ENCODE results near the gene BATF.
A peak's percentile ranks its signal among the peaks of the same experiment; 100 is the strongest.

BATF gene

DNA sequence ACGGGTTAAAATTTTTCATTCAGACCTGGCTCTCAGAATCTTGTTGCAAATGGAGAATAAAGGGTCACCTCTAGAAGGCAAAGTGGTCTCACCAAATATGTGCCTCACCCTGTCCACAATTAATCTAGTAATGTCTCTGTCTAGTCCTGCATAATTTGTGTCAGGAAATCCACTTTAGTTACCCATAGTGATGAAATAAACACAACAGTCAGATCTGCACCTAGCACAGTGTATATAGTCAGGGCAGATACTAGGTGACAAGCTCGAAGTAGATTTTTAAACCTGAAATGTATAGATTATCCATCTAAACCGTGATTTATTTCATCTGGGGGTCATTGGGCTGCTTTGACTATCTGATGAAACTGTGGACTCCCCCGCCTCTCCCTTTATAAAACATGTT is 40.2 kb downstream of the BATF start:
- DNase-seq (ENCODE audit: low spot score), result no peak

DNA sequence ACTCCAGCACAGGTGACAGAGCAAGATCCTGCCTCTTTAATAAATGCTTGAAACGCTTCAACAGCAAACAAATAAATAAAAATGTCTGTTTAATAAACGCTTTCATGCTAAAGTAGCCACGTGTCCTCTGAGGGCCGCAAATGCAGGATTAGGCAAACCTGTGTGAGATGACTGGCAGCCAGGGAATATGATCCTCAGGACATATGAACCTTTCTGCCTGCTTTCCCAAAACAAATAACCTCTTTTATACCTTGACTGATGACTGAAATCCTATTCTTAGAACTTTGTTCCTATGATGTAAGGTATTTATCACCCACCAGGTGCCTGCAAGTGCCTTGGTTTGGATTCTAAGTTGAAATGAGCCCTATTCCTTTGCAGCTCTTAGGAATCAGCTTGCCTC is 41.7 kb downstream of the BATF start:
- no peak for DNase-seq (ENCODE audit: low spot score)

DNA sequence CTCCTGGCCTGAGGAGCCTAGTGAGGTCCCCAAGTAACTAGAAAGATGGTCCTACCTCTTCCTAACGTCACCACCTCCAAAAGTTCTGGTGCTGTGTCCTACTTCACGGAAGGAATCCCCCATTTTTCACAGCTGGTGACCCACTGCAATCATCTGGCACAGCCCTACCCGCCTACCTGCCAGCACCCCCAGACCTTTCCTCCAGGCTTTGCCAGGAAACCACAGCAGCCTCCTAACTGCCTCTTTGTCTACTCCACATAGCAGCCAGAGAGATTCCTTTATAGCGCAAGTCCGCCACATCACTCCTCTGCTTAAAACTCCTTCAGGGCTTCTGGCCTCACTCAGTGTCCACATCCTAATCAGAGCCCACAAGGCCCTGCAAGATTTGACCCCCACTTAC is 42.8 kb downstream of the BATF start:
- no peak for DNase-seq (ENCODE audit: low spot score)

DNA sequence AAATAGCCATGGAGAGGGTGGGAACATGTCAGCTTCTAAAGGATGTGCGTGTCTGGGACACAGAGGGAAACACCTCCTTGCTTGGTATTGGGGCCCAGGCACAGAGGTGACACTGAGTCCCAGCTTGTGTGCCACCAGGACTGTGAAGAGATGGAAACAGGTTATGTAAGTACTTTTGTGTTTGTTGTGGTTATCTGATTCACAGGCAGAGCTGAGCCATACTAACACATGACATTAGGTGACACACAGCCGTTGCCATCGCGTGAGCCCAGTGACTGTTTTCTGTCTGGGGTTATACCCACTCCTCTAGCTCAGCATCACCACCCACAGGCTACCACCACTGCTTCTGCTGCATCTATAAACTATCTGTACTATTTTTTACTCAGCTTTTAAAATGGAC is 44.1 kb downstream of the BATF start:
- DNase-seq (ENCODE audit: low spot score), result peak; percentile 20

DNA sequence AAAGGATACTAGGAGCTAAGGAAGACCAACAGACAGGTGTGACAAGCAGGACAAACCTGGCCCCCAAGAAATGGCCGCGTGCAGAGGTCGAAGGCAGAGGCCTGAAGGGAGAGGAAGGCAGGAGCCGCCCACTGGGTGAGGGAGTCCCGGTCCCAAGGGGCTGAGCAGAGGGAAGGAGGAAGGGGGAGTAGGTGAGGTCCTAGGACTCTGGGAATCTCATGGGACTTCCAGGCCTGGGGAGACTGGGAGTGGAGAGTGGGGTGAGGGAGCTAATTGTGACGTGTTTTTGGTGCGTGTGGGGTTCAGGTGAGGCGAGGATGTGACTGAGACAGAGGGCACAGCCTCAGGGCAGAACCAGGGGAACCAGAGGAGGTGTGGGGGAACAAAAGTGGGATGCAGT is 44.5 kb downstream of the BATF start:
- no peak for DNase-seq (ENCODE audit: low spot score)

DNA sequence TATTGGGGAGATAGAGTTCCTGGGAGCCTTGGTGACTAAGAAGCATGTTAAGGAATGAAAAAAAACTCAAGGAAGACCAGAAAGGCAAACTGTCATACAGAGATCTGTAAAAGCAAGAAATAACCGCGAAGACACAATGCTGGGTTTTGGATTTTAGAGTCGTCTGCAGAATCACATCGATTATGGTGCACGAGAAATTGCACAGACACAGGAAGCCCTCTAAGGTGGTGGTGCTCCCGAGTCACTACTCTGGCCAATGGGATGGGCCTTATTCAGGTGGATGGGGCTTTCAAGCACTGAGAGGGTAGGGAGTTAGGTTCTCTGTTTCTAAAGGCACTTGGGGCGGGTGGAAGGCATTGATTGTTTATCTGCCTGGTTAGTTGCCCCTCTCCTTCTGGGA is 45.9 kb downstream of the BATF start:
- DNase-seq (ENCODE audit: low spot score), result no peak

DNA sequence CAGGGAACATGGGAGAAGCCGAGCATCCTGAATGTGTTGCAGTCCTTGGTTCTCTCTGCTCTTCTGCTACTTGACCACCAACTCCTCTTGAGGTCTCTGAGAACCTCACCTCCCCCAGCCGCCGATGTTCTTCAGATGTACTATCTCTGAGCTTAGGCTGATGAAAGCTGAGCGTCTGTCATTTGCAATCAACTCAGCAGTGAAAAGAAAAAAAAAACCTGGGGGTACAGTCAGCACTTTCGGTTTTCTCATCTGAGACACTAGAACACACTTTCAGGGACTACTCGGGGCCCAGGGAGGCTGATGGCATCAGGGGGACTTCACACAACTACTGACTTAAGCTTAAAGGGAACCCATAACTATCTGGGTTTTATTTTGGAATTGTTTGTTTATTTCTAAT is 46.5 kb downstream of the BATF start:
- no peak for DNase-seq (ENCODE audit: low spot score)

DNA sequence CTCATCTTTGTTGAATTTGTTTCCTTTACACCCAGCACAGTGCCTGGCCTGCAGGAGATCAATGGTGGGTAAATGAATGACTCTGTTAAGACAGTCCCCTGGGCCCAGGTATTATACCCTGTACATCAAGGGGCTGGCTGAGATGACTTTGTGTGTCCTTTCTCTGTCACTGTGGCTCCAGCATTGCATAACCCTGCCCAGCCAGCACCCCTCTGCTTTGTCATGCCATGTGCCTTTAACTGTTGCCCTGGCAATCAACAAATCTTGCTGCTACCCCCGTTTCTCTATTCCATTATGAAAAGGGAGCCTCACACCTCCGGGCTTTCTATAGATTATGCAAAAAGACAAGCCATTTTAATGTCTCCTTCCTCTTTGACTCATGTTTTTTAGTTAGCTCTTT is 48.5 kb downstream of the BATF start:
- no peak for DNase-seq (ENCODE audit: low spot score)

DNA sequence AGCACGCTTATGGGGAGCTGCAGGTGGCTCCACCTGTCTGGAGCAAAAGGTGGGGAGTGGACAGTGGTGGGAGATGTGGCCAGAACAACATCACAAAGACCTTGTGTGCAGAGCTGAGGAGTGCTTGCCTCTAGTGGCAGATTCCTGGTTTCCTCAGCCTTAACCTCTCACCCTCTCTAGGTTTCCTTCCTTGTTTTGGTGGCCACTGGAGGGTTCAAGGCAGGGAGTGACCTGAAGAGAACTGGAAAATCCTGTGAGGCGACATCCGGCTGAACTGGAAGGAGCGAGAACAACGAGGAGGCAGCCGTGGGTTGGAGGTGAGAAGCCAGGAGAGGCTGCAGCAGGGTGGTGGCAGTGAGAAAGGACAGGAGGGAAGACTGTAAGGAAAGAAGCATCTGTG is 49.8 kb downstream of the BATF start:
- no peak for DNase-seq (ENCODE audit: low spot score)

DNA sequence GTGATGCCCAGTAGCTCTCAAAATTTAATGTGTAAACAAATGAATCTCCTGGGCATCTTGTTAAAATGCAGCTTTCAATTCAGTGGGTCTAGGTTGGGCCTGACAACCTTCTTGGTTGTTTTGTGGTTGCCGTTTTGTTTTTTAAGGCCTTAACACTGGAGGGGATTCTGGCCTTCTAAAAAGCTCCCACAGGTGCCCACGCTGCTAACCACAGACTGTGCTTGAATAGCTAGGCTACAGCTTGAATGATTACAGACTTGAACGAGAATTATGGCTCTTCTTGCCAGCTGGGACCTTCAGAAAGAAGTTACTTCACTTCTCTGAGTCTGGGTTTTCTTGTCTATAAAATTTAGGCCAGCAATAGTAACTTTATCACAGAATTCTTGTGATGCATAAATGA is 54.8 kb downstream of the BATF start:
- DNase-seq (ENCODE audit: low spot score), result no peak

DNA sequence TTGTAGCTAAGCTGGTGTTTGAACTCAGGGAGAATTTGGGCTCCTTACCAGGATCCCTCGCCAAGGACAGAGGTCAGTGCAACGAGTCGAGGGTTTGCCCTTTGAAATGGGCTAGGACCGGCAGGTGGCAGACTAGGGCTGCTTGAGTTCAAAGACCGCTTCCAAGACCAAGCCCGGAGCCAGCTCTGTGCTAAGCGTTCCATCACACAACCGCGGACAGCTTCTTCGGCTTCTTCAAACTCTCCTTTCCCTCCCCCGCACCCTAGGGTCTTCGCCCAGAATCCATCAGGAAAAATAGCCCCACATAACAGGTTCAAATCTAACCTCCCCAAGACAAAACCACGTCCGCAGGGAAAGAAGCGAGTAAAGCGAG is 55.4 kb downstream of the BATF start:
- DNase-seq (ENCODE audit: low spot score), result peak; percentile 90

DNA sequence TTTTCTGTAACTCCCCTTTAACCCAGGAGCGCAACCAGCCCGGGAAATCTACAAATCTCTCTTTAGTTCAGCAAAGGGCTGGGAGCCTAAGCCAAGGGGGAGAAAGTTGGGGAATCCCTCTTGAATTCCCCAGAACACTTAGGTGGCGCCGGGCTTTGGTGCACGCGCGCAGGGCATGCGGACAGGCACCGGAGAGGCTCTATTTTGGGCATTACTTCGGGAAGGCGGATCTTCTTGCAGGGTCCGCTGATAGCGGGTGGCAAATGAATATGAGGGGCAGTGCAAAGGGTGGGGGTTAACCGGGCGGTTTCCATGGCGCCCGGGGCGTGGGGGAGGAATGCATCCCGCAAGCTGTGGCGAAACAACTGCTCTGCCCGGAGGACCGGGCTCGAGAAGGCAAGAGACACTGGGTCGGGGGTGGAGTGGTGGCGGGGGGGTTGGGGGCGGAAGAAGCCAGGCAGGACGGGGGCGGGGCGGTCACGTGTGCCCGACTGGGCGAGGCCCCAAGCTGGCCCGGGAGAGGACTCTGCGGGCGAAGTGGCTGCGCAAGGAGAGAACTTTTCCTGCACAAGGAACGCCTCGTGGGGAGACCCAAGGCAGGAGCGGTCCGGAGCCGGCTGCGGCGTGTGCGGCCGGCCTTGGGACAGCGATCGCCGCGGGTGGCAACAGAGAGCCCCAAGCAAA is 56.0 kb downstream of the BATF start, which contains the start of gene FLVCR2:
Gene FLVCR2 (plus strand): TSS at position 519 of the 684 bp plus-strand sequence. CDS start 353 bp downstream, outside the sequence.
- DNase-seq (ENCODE audit: low spot score), result peak; percentile 81

DNA sequence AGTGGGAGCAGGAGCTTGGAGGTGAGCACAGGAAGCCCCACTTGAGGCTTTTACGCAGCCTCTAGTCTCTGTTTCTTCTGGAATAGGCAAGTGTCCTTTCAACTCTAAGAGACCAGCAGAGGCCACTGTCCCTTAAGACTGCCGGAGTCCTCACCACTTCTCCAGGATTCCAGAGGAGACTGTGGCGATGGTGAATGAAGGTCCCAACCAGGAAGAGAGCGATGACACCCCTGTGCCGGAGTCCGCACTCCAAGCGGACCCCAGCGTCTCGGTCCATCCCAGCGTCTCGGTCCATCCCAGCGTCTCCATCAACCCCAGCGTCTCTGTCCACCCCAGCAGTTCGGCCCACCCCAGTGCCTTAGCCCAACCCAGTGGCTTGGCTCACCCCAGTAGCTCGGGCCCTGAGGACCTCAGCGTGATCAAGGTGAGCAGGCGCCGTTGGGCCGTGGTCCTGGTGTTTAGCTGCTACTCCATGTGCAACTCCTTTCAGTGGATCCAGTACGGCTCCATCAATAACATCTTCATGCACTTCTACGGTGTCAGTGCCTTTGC is 56.6 kb downstream of the BATF start:
- DNase-seq (ENCODE audit: low spot score), result peak; percentile 60

DNA sequence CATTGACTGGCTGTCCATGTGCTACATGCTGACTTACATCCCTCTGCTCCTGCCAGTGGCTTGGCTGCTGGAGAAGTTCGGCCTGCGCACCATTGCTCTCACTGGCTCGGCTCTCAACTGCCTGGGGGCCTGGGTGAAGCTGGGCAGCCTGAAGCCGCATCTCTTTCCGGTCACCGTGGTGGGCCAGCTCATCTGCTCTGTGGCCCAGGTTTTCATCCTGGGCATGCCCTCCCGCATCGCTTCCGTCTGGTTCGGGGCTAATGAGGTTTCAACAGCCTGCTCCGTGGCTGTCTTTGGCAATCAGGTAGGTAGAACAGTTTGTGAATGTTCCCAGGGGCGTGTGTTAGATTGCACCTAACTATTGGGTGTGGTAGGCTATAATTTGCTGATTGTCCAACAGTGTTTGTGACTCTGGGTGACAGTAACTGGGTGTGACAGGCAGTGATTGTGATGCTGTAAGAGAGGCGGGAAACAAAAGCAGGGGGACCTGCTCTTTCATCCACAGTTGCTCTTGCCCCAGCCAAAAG is 57.1 kb downstream of the BATF start:
- no peak for DNase-seq (ENCODE audit: low spot score)

DNA sequence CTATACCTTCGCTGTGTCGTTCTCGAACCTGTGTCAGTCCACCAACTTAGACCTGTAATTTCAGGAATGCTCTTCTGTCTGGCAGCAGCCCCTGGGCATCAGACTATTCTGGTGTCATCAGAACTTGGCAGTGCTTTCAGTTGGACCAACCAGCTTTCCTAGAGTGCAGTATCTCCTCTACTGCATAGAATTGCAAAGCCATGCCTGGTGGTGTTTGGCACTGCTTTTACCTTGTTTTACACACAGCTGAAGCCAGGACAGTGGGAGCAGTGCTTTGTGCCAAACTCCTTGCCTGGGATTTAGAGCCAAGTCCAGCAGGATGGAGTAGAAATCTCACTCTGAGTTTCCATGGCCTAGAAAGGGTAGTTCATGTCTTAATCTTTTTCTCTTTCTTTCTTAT is 57.6 kb downstream of the BATF start:
- no peak for DNase-seq (ENCODE audit: low spot score)

DNA sequence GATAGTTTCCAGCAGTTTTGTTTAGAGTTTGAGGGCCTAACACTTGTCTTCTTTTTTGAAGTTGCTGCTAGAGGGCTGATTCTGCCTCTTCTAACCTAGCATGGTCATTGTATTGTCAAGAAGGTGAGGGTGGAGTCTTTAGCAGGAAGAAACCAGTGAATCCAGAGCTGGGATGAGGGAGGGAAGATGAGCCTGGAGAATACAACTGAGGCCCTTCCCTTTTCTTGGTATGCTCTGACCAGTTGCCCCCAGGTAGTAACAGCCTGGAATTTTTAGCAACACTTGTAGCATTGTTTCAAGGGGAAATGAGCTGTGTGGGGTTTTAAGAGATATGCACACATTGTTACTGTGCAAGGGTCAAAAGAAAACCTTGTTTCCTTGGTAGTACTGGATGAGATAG is 65.1 kb downstream of the BATF start:
- DNase-seq (ENCODE audit: low spot score), result no peak

DNA sequence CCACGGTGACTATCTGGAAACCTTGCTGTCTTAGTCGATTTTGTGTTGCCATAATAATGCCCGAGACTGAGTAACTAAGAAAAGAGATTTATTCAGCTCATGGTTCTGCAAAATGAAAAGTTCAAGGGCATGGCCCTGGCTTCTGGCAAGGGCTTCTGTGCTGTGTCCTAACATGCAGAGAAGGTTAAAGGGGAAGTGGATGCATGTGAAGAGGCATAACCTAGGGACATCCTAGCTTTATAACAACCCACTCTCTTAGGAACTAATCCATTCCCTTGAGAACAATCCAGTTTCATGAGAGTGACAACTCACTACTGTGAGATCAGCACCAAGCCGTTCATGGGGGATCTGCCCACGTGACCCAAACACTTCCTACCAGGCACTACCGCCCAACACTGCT is 67.7 kb downstream of the BATF start:
- no peak for DNase-seq (ENCODE audit: low spot score)

DNA sequence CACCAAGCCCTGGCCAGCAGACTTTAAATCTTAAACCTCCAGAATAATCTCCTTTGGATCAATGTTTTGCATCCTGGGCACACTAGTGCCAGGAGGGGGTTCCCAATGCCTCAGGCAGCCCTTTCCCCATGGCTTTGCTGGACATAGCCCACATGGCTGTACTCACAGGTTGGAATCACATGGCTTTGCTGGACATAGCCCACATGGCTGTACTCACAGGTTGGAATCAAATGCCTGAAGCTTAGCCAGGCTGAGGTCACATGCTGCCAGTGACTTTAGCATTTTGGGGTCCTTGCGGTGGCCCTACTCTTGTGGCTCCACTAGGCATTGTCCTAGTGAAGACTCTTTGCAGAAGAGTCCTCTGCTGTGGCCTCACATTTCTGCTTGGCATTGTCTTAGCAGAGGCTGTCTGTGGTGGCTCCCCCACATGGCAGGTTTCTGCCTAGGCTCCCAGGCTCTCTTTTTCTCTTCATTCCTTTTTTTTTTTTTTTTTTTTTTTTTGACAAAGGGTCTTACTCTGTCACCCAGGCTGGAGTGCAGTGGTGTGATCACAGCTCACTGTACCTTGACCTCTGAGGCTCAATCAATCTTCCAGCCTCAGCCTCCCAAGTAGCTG is 69.2 kb downstream of the BATF start:
- no peak for DNase-seq (ENCODE audit: low spot score)

DNA sequence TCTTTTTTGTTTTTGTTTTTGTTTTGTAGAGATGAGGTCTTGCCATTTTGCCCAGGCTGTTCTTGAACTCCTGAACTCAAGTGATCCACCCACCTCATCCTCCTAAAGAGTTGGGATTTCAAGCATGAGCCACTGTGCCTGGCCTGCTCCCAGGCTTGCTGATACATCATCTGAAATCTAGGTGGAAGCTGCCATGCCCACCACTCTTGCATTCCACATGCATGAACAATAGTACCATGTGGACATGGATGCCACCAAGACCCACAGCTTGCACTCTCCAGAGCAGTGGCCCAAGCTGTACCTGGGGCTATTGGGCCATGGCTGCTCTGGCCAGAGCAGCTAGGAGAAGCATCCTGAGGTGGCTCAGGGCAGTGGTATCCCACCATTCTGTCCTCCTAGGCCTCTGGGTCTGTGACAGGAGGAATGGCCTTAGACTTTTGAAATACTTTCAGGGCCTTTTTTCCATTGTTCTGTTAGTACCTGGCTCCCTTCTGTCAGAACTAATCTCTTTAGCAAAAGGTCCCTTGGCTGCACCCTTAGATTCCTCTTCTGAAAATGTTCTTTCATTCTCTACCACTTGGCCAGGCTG is 69.8 kb downstream of the BATF start:
- DNase-seq (ENCODE audit: low spot score), result no peak

DNA sequence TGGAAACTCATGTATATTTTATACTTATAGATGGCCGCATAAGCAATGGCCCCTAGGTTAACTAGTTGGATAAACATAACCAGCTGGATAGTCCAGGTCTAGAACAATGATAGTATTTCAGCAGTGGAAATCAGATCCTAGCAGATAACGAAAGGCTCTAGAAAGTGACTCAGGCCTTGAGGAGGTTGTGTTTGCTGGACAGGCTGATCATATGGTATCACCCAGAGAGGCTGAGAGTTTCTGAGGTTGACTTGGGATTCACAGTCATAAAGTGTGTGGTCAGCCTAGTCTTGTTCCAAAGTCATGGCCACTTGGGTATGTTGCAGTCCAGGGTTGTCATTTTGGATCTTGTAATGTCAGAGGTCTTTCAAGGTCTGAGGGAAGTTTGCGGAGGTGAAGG is 73.0 kb downstream of the BATF start:
- DNase-seq (ENCODE audit: low spot score), result no peak
